HG03175 (cell line): ENCODE data around the gene PRLHR.

Experiments used
- ATAC-seq: cut with Tn5 transposase; IDR thresholded peaks from one replicate; pipeline ENCODE4 v1.9.1; 2021; ENCODE audit warnings: mild to moderate bottlenecking, moderate library complexity; ENCODE audit not compliant: unreplicated experiment

The PRLHR gene

DNA sequence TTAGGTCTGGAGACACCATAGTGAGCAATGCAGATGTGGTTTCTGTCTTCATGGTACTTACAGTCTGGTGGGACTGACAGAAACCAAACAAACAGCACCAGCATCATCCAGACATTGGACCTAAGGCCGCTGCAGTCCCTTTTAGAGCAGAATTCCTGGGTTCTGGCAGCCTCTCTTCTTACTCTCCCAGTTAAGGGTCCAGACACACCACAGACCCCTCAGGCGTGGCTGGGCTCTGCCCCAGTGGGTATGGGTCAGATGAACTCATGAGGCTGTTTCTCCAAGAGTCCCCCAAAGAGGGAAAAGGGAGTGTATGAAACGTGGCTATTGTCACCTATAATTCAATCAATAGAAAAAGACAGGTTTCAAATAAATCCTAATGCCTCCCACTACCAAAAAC, 31.3 kb downstream of the PRLHR start:
- no peak for ATAC-seq

GRCh38 chr10:118563373-118563890, 32.0 kb downstream of the PRLHR start:
- ATAC-seq, result no peak

DNA sequence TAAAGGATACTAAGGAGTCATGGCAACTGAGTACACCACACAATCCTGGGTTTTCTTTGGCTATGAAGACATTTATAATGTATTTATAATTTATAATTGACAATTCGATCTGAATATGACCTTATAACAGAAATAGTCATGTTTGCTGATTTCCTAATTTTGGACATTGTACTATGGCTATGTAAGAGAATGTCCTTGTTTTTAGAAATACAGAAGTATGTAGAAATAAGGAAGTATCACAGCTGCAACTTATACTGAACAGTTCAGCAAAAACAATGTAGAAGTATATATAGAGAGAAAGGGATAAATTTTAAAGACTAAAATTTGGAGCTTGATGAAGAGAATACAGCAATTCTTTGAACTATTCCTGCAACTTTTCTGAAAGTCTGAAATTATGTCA, 32.6 kb downstream of the PRLHR start:
- ATAC-seq, result no peak

DNA sequence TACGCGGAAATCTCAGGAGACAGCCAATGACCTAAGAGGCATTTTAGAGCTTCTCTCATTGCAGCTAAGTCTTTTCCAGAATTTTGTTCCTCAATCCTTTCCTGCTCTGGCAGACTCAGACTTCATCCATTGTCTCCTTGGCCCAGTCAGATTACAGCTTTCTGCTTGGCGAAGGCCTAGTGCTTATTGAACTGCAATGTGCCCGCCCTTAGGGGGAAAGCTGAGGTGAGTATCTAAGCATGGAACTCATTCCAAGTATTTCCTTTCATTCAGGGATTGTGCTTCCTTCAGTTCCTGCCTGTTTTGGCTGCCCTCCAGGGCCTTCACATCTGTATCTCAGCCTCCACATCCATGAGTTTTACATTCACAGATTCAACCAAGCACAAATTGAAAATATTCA, 37.5 kb downstream of the PRLHR start:
- no peak for ATAC-seq

GRCh38 chr10:118551535-118552100, 43.8 kb downstream of the PRLHR start:
- ATAC-seq, result no peak

- no peak for ATAC-seq
Measured at GRCh38 chr10:118547282-118547681, 48.2 kb downstream of the PRLHR start.

- ATAC-seq, result no peak
Measured at GRCh38 chr10:118546479-118546878, 49.0 kb downstream of the PRLHR start.

DNA sequence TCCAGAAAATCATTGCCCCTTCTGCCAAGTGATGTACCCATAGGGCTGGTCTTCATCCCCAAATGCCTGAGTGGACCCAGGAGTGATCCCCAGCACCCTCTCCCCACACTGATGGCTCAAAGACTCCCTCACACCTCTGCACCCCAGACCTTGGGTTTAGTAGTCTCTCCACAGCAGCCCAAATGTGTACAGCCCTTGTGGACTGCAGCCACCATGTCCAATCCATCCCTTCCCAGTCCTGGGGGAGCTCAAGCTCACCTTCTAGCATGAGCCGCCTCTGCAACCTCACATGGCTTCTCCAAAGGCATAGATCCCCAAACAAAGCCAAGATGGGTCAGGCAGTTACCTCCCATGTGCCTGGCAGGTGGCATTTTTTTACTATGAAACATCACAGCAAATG, 50.1 kb downstream of the PRLHR start:
- no peak for ATAC-seq

- ATAC-seq, result no peak
Measured at GRCh38 chr10:118544401-118544948, 51.0 kb downstream of the PRLHR start.

GRCh38 chr10:118543714-118544400, 51.6 kb downstream of the PRLHR start:
- ATAC-seq, result peak; percentile 78

- no peak for ATAC-seq
Measured at GRCh38 chr10:118542745-118543144, 52.7 kb downstream of the PRLHR start.

DNA sequence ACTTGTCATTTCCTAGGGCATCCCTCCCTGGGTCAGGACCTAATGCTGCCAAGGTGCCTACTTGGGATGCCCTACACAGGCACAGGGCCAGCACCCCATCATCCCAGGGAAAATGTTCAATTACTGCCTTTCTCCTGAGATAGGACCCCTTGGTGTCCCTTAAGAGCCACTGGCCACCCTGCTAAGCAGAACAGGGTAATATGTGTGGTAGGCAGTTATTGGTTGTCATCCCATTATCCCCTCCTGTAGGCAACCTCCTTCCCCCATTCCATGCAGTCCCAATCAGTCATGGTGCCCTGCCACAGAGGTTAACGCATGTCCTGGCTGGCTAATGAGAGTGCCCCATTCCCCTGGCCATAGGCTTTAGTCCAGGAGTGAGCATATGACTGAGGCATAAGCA, 53.2 kb downstream of the PRLHR start:
- no peak for ATAC-seq

DNA sequence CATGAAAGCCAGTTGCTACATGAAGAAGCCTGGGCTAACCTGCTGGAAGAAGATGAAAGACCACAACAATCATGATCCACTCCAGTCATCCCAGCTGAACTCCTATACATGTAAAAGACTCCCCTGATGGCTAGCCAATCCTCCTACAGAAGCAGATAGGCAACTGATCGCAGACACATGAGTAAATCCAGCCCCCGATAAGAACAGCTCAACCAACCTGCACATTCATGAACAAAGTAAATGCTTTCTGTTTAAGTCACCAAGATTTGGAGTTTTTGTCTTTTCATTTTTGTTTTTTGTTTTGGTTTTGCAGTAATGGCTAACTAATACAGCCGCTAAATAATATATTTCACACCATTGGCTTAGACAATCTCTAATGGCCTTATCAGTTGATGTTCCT, 53.7 kb downstream of the PRLHR start:
- ATAC-seq, result no peak
